GM21526 (cell line): ENCODE measurements around the gene SORCS2.

Experiments
- ATAC-seq: cut with Tn5 transposase; IDR thresholded peaks from one replicate; pipeline ENCODE4 v1.9.1; 2021; ENCODE audit warnings: moderate library complexity; ENCODE audit not compliant: unreplicated experiment, low FRiP score

SORCS2 gene

DNA sequence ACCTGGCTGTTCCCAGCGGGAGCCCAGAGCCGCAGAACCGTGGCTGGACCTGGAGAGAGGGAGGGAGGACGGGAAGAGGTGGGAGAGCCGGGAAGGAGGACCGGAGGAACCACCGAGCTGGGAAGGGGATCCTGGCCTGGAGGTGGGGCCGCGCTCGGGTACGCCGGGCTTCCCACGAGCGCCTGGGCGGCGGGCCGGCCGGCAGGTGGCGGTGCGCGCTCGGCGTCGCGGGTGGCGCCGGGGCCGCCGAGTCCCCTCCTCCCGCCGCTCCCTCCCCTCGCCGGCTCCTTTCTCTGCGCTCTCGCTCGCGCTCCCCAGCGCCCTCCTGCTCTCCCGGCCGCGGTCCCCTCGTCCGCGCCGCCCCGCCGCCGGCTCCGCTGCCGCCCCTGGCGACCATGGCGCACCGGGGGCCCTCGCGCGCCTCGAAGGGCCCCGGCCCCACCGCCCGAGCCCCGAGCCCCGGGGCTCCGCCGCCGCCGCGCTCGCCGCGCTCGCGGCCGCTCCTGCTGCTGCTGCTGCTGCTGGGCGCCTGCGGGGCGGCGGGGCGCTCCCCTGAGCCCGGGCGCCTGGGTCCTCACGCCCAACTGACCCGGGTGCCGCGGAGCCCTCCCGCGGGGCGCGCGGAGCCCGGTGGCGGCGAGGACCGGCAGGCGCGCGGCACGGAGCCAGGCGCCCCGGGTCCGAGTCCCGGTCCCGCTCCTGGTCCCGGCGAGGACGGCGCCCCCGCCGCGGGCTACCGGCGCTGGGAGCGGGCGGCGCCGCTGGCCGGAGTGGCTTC, at the start of gene SORCS2:
TSS of gene SORCS2 (plus strand) at position 287 of the 778 bp plus-strand sequence.
- peak; percentile 76 for ATAC-seq

DNA sequence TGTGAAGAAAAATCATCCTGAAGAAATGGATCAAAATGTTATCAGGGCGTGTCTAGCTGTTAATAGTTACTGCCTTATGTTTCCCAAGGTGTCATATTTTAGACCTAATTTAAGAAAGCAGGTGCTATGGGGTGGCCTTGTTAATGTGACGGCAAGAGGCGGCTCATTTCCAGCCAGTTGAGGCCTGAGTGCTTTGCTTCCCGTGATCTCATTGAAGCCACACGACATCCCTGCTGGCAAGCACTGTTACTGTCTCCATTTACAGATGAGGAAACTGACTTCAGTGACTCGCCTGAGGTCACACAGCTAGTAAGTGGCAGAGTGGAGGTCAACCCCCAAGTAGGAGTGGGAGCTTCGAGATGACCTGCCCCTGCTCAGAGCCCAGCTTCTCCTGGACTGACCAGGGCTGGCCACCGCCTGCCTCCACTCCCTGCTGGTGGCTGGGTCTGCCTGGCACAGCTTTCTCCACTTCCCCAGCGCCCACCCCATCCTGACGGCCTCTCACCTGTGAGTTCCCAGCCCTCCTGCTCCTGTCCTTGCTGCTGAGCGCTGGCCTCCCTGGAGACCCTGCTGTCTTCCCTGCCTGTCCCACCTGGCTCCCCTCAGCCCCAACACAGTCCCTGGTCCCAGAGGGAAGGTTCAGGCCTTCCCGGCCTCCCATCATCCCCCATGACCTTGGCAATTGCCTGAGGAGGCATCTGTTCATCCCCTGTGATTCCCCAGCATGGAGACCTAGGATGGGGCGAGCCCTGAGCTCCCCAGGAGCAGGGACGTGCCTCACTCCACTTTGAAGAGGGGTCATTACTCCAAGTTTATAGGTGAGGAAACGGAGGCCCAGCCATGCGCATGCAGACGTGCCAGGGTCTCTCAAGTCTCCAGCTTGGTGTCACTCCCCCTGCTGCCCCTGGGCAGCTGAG, 47.7 kb upstream of the SORCS2 start:
- no peak for ATAC-seq

- ATAC-seq: no peak
These were observed 46.9 kb upstream of the SORCS2 start for GRCh38 chr4:7145291-7145934.

DNA sequence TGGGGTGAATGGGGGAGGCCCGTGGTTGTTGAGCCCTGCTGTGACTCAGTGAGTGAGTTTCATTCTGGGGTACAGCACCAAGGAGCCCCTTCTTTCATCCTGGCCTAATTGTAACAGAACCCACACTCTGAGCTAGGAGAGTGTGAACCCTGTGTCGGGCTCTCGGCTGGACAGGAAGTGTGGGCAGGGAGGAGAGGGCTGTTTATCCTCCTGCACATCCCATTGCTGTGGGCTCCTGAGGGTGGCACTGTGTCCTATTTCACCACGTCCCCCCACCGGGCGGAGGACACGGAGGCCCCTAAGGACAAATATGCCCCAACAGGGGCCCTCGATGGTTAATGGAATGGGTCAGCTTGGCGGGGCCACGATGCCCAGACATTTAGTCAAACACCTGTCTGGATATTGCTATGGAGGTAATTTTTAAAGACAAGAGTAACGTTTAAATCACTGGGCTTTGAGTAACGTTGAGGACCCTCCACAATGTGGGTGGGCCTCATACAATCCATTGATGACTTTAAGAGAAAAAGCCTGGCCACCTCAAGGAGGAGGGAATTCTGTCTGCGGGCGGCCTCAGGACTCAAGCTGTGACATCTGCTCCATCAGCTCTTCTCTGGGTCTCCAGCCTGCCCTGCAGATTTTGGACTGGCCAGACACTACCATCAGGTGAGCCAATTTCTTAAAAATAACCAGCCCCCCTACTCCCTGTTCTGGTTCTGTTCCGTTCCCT, 46.1 kb upstream of the SORCS2 start:
- ATAC-seq: no peak

GRCh38 chr4:7146786-7147115, 45.6 kb upstream of the SORCS2 start:
- ATAC-seq: no peak

DNA sequence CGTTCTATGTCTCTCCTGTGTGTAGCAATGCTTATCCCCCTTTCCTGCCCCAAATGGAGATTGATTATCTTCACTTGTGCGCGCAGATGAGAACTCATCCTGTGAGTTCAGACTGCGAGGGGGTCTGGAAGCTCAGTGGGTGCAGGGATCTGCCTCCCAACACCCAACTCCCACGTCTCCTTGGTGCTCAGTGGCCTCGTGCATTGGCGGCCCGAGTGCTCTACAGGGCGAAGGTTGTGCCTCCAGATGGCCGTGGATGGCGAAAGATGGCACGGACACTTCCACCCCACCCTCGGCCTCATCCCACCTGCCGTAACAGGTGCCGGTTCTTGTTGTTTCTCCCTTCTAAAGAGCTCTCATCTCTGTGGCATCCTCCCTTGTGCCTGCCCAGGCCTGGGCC, 45.1 kb upstream of the SORCS2 start:
- ATAC-seq: no peak

DNA sequence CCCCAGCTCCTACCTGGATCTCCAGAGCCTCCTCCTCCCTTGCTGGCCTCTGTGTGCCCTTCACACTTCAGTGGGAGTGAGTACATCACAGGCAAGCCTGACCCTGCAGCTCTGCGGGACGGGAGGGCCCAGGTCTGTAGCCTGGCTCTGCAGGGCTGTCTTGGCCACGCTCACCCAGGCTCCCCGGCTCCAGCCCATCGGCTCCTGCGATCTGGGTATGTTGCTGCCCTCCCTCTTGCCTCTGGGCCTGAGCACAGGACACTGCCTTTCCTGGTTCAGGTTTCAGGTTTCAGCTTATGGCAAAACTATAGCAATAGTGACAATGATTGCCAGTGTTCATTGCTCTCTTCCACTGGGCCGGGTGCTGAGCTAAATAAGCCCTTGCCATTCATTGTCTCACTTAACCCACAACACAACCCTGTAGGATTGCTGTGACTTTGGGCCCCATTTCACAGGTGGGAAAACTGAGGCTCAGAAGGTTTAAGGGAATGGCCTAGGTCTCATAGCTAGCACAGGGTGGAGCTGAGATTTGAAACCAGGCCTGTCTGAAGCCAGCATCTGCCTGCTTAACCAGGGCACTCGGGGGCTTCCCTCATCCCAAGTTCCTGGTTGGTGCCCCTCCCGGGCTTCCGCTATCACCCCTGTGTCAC, 44.6 kb upstream of the SORCS2 start:
- ATAC-seq: no peak

- no peak for ATAC-seq
These were observed 44.0 kb upstream of the SORCS2 start for GRCh38 chr4:7148337-7148736.

GRCh38 chr4:7150036-7150635, 42.2 kb upstream of the SORCS2 start:
- no peak for ATAC-seq

GRCh38 chr4:7151668-7152227, 40.6 kb upstream of the SORCS2 start:
- ATAC-seq: no peak

- ATAC-seq: no peak
These were observed 38.6 kb upstream of the SORCS2 start for GRCh38 chr4:7153711-7154110.

- ATAC-seq: no peak
These were observed 37.9 kb upstream of the SORCS2 start for GRCh38 chr4:7154351-7154981.

DNA sequence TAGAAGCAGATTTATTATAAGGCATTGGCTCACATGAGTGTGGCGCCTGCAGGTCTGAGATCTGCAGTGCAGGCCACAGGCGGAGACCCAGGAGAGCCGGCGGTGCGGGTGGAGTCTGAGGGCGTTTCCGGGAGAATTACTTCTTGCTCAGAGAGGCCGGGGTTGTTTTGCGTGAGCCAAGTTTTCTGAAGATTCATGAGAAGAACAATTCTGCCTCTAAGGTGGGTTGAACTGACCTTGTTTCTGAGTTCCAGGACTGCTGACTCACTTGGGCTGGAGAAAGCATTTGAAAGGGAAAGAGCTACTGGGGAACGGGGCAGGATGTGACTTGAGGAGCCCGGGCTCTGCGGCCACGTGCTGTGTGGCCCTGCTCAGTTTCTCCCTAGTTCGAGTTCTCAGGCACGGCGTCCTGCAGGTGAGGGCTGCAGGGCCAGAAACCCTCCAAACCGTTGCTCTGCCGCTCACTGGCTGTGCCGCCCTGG, 36.7 kb upstream of the SORCS2 start:
- no peak for ATAC-seq

- ATAC-seq: no peak
These were observed 36.0 kb upstream of the SORCS2 start for GRCh38 chr4:7156328-7156727.

GRCh38 chr4:7156761-7157488, 35.4 kb upstream of the SORCS2 start:
- ATAC-seq: no peak

- no peak for ATAC-seq
These were observed 34.7 kb upstream of the SORCS2 start for GRCh38 chr4:7157666-7158065.

GRCh38 chr4:7158081-7158750, 34.1 kb upstream of the SORCS2 start:
- no peak for ATAC-seq

GRCh38 chr4:7158991-7159390, 33.3 kb upstream of the SORCS2 start:
- no peak for ATAC-seq
